DOHH2 (cell line): ENCODE results near the gene DPP10.

Source experiments
- EZH2phosphoT487 ChIP-seq: fragments of 200-600 bp; sonication (generic); IDR thresholded peaks from 2 replicates; pipeline ENCODE4 v1.6.1; 2017; ENCODE audit warnings: borderline replicate concordance, mild to moderate bottlenecking, antibody characterized with exemption, low read length, moderate library complexity, mixed read lengths
- TF ChIP-seq, protein P1 (sequence below): fragments of 200-600 bp; sonication (generic); IDR thresholded peaks from one replicate; pipeline ENCODE4 v1.5.1; 2014; ENCODE audit warnings: antibody characterized with exemption, mild to moderate bottlenecking, low read depth, low read length; ENCODE audit not compliant: poor library complexity, severe bottlenecking

DNA sequence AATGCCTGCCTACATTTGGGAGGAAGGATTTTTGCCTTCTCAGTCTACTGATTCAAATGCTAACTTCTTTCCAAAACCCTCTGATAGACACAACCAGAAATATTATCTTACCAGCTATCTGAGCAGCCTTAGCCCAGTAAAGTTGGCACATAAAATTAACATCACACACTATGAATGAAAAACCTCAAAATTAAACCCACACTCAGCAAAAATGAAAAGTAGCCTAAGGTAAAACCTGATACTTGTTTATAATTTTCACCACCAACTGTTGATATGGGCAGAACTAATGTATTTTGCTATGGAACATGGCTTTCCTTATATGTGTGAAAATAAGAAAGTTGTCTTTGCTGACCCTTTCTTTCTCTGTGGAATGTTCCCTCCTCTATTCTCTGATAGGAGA lies 226.0 kb downstream of the DPP10 start:
- TF ChIP-seq, protein P1, sequence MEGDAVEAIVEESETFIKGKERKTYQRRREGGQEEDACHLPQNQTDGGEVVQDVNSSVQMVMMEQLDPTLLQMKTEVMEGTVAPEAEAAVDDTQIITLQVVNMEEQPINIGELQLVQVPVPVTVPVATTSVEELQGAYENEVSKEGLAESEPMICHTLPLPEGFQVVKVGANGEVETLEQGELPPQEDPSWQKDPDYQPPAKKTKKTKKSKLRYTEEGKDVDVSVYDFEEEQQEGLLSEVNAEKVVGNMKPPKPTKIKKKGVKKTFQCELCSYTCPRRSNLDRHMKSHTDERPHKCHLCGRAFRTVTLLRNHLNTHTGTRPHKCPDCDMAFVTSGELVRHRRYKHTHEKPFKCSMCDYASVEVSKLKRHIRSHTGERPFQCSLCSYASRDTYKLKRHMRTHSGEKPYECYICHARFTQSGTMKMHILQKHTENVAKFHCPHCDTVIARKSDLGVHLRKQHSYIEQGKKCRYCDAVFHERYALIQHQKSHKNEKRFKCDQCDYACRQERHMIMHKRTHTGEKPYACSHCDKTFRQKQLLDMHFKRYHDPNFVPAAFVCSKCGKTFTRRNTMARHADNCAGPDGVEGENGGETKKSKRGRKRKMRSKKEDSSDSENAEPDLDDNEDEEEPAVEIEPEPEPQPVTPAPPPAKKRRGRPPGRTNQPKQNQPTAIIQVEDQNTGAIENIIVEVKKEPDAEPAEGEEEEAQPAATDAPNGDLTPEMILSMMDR = no peak
- no peak for TF ChIP-seq EZH2phosphoT487
